GM21786 (cell line): ENCODE measurements around the gene DISP1.
"Not testable (repeated sequence)": the region's sequence is repeated elsewhere in the genome, so short reads cannot be mapped to it uniquely, and the experiment has no call there.

Experiments used
- ATAC-seq: cut with Tn5 transposase; IDR thresholded peaks from one replicate; pipeline ENCODE4 v1.9.1; 2021; ENCODE audit not compliant: unreplicated experiment

DISP1 gene

GRCh38 chr1:222794656-222795474 lies 20.0 kb upstream of the DISP1 start:
- ATAC-seq = no peak

- no peak for ATAC-seq
These were observed 16.7 kb upstream of the DISP1 start for GRCh38 chr1:222798116-222798515.

- ATAC-seq = no peak
These were observed 15.9 kb upstream of the DISP1 start for GRCh38 chr1:222798975-222799374.

GRCh38 chr1:222801067-222801466 lies 13.8 kb upstream of the DISP1 start:
- no peak for ATAC-seq

GRCh38 chr1:222811671-222812070 lies 3.2 kb upstream of the DISP1 start:
- ATAC-seq = no peak

DNA sequence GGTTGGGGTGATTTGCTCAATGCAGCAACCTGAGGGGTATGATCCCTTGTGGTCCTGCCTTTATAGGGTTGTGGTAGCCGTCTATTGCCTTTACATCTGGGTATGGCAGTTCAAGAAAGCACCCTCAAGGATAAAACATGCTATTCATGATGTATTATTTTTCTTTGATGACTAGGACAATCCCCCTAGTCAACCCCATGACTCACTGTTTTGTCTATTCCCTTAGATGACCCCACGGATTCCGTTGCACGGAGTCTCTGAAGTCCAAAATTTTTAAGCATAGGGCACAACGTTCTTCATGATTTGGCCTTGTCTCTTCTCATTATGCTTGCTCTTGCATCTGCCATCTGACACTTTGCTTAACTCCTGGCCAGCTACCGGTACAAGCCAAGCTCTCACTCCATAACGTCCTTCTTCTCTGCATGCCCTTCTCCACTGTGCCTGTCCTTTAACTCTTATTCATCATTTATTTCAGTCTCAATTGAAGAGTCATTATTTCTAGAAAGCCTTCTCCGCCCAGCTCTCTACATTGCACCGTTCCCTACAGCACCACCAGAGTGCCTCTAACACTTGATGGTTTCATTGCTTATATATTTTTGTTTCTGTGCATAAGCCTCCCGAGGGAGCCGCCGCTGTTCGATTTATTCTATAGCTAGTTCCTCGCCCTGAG lies 838 bp upstream of the DISP1 start:
- no peak for ATAC-seq

DNA sequence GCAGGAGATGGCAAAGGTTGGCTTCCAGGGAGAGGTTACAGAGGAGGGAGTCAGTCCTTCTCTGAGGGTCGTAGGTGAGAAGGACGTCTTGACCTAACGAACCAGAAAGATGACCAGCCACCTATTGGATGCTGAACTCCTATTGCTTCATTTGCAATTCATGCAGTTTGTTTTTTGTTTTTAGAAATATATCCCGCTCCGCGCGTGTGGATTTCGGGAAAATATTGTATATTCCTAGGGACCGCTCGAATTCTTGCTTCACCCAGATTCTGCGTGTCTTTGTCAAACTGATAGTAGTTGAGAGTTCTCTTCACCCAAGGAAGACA lies 564 bp downstream of the DISP1 start:
- ATAC-seq = no peak

- ATAC-seq = no peak
These were observed 2.7 kb downstream of the DISP1 start for GRCh38 chr1:222817529-222817928.

GRCh38 chr1:222818171-222818570 lies 3.3 kb downstream of the DISP1 start:
- no peak for ATAC-seq

DNA sequence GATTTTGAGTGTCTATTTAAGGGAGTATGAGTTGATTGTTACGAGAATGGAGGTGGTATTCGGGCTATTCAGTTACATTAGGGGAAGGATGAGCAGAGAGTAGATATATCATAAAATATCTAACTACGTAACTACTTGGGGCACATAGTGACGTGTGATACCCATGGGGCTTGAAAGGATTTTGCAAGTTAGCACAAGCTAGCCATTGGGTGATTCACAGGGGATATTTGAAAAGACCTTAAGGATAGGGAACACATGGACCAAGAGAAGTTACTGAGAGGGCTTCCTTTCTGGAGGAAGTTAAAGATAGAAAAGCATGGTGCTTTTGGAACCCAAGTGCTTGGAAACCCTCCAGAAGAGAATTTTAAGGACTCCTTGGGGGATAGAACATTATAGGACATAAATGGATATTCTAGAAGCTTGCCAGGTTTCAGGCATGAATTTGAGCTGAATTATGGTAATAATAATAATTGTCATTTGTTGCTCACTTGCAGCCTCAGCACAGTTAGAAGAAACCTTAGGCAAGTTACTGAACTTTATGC lies 5.4 kb downstream of the DISP1 start:
- no peak for ATAC-seq

DNA sequence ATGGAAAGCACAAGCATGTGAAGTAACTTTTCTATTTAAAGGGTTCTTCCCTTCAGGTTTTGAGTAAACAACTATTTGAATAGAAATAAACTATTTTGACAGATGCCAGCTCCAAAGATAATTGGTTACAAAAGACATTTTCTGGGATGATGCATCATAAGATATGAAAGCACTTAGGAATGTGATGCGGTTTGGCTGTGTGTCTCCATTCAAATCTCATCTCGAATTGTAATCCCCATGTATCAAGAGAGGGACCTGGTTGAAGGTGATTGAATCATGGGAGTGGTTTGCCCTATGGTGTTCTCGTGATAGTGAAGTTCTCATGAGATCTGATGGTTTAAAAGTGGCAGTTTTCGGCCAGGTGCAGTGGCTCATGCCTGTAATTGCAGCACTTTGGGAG lies 6.4 kb downstream of the DISP1 start:
- no peak for ATAC-seq

- no peak for ATAC-seq
These were observed 8.9 kb downstream of the DISP1 start for GRCh38 chr1:222823695-222824094.

DNA sequence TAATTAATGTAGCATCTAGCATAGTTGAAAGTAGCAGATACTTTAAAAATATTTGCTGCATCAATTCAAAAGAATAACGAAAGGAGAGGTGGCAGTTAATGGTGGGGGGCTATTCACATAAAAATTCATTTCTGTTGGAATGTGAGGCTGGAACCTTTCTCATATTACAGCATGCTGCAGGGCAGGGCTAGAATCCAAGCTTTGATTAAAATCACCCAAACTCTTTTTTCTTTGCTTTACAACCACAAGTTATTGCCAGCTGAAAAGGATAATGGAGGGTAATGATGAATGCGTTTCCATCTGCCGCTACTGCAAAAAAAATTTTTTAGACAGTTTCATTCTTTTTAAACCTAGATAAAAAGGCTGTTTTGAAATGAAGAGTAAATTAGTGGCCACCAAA lies 9.8 kb downstream of the DISP1 start:
- no peak for ATAC-seq

GRCh38 chr1:222828939-222829338 lies 14.1 kb downstream of the DISP1 start:
- ATAC-seq = no peak

GRCh38 chr1:222829868-222830267 lies 15.0 kb downstream of the DISP1 start:
- no peak for ATAC-seq

GRCh38 chr1:222833356-222833876 lies 18.6 kb downstream of the DISP1 start:
- ATAC-seq = no peak

GRCh38 chr1:222843469-222844410 lies 28.9 kb downstream of the DISP1 start:
- ATAC-seq = no peak

DNA sequence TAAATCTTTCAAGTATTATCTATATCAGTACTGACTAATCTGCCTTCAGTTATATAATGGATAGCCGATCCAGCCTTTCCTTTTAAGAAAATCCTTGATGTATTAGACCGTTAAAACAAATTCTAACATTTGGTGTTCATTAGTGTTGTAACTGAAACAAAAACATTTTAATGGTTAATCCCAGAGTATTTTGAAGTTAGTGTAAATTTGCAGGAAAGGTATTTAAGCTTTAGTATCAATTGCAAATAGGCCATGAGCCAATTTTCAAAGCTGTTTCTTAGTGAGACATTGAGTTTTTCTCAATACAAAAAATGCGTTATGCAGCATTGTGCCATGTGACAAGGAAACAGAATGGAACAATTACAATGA lies 29.6 kb downstream of the DISP1 start:
- ATAC-seq = no peak

DNA sequence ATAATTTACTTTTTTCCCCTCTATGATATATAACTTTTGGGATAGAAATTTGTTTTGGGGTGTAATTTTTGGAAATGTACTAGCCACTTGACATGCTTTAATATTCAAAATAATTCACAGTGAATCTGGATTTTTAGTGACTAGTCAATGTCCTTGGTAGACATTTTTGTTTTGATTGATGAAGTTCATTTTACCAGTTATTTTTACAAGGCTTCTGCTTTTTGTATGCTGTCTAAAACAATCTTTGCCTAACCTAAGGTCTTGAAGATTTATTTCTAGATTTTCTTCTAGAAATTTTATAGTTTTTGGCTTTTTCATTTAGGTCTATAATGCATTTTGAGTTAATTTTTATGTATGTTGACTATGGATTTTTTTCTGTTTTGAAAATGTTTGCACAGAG lies 30.9 kb downstream of the DISP1 start:
- ATAC-seq = no peak

DNA sequence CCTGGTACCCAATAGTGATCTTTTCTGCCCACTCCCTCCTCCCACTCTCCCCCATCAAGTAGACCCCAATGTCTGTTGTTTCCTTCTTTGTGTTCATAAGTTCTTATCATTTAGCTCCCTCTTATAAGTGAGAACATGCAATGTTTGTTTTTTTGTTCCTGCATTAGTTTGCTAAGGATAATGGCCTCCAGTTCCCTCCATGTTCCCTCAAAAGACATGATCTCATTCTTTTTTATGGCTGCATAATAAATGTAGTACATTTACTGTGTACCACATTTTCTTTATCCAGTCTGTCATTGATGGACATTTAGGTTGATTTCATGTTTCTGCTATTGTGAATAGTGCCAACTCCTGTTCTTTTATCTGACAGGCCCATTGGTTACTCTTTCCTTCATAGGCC lies 35.7 kb downstream of the DISP1 start:
- not testable (repeated sequence) for ATAC-seq

- no peak for ATAC-seq
These were observed 37.5 kb downstream of the DISP1 start for GRCh38 chr1:222852326-222852725.
